GM18861 (cell line): Measurements from ENCODE around the gene LRRC4C.

Experiments
- ATAC-seq: cut with Tn5 transposase; IDR thresholded peaks from one replicate; pipeline ENCODE4 v1.9.1; 2021; ENCODE audit not compliant: unreplicated experiment

The LRRC4C gene

DNA sequence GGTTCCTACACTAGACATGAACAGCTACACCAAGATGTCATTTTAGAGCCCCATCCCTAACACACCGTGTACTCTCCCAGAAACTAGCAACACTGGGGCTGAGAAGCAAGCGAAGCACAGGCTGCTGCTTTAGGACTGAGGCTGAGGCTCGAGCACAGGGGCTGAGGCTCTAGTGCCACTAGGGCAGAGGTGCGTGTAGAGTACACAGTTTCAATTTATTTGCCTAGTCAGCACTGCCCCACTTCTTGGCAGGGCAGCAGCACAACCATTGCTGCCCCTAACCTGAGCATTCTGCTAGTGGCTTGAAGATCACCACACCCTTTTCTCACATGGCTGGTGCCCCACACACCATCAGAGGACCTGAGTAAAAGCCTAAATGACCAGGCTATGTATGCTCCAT is 713.2 kb downstream of the LRRC4C start:
- ATAC-seq: no peak

DNA sequence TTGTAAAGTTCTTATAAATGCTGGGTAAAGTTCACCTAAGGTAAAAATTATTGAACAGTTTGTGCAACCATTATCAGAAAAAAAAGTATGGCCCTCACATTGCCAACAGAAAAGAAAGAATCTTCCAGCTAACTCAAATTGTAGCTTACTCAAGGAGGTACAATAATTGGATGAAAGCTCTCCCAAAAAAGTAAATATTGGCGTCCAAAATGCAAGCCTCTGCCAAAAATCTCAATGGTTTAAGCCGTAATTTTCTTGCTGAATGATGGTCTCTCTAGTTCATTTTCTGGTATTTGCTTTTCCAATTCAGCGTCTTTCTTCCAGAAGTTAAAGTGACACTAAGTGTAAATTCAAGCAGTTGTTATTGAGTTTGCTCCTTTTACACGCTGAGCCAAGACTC is 727.3 kb downstream of the LRRC4C start:
- ATAC-seq: no peak

DNA sequence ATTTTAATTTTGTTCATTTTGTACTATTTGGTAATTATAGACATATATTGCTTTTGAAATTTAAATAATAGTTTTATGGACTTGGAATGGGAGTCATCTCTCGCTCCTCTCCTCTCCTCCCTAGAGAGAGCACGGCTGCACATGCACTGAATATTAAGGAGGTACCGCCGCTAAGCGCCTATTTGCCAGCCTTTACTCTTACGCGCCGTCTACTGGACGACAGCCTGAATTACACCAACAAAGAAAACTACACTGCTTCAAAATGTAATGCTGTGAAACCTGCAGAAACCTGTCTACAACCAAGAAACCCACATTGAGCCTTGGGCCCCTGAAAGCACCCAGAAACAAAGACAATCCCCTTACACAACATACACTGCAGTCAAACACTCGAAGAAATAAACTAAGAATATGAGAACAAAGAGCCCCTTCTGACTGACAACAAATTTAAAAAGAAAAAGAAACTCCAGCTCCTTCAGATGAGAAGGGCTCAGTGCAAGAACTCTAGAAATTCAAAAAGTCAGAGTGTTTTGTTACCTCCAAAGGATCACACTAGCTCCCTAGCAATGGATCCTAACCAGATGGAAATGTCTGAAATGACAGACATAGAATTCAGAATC is 737.2 kb downstream of the LRRC4C start:
- ATAC-seq: peak; percentile 72

- no peak for ATAC-seq
Measured at GRCh38 chr11:40716344-40717130, 742.9 kb downstream of the LRRC4C start.

- ATAC-seq: no peak
Measured at GRCh38 chr11:40713083-40713482, 746.4 kb downstream of the LRRC4C start.

GRCh38 chr11:40701027-40701426 is 758.4 kb downstream of the LRRC4C start:
- ATAC-seq: no peak

- no peak for ATAC-seq
Measured at GRCh38 chr11:40689823-40690222, 769.6 kb downstream of the LRRC4C start.

DNA sequence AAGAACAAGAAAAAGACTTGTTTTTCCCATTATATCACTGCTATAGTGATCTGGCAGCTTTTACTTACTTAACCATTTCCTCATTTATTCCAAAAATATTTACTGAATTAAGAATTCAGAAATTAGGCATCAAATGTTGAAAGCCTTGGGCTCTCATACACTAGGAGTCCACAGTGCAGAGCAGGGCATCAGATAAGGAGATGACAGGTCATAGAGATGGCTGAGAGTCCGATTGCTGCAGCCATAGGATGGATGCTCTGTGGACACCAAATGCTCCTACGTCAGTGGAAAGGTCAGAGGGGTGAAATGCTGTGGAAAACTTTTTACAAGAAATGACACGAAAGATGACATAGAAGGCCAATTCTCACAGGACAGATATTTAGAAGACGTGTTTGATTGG is 771.1 kb downstream of the LRRC4C start:
- ATAC-seq: no peak

GRCh38 chr11:40686765-40687164 is 772.7 kb downstream of the LRRC4C start:
- ATAC-seq: no peak

DNA sequence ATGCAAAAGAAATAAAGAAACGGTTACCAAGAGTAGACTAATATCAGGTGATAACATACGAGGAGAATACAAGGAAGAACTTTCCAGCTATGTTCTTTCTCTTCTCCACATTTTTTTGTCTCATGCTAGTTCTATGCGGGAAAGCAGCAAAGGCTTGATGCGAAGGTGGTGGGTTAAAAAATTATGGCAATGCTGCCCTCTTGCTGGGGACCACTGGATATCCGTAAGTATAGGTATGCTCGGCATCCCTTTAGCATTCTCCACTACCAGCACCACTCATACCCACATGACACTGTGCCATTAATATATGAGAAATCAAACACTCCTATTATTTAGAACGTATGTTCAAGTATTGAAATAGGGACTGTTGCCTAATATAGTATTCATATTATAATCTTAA is 776.4 kb downstream of the LRRC4C start:
- no peak for ATAC-seq

DNA sequence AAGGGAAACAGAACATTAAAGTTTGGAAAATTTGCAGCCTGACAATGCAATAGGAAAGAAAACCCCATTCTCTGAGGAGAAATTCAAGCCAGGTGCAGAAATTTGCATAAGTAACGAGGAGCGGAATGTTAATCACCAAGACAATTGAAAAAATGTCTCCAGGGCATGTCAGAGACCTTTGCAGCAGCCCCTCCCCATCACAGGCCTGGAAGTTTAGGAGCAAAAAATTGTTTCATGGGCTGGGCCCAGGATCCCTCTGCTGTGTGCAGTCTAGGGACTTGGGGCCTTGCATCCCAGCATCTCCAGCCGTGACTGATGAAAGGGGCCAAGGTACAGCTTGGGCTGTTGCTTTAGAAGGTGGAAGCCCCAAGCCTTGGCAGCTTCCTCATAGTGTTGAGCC is 780.2 kb downstream of the LRRC4C start:
- ATAC-seq: no peak

DNA sequence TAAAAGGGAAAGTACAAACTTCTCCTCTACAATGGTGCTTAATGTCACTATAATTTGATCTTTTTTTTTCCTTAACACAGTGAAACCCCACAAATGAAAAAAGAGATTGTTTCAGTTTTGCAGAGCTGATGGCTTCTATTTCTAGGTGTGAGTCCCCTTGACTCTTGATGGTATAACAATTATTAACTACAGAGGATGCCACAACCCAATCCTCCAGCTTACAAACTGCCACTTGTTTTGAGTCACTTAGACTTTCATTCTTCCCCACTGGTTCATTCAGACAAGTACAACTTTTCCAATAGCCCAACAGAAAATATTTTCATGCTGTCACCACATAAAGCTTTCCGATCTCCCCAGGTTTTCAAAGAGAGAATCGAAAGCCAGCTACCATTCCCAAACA is 812.2 kb downstream of the LRRC4C start:
- peak; percentile 83 for ATAC-seq

DNA sequence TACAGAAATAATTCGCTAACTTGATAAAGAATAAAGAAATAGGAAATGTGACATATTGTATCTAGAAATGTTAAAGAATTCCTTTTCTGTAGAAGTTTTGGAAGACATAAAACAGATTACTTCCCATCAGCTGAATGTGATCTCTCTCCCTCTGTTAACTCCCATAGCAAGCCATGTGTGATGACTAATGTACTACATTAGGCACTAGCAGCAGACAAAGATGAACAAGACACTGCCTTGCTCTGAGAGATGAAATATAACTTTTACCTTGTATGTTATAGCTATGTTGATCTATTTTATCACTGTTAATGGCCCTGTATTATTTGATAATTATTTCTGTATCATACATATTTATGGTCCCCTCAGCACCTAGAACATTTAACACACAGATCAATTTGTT is 817.2 kb downstream of the LRRC4C start:
- no peak for ATAC-seq

DNA sequence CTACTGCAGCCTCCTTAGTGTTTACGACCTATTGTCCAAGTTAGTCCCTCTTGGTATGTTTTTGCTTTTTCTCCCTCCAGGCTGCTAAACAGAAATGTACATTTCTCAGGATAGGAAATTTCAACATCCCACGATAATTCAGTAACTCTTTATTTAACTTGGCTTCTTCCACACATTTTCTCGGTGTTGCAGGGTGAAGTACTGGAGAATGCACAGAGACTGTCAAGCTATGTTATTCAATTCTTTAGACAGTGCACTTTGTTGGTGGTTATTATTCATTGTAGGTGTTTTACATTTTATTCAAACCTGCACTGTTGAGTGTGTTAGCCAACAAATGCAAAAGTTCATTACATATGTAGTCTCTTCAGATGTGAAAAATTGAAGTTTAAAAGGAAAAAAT is 839.8 kb downstream of the LRRC4C start:
- ATAC-seq: no peak

DNA sequence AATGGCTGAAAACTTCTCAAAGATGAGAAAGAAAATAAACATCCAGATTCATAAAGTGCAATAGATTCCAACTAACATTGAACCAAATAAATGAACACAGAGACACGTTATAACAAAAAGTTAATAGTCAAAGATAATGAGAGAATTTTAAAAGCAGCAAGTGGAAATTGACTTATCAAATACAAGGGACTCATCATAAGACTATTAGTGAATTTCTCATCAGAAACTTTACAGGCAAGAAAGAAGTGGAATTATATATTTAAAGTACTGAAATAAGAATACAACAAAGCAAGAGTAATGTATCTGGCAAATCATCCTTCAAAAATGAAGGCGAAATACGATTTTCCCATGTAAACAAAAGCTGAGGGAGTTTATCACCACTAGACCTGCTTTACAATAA is 852.7 kb downstream of the LRRC4C start:
- no peak for ATAC-seq

DNA sequence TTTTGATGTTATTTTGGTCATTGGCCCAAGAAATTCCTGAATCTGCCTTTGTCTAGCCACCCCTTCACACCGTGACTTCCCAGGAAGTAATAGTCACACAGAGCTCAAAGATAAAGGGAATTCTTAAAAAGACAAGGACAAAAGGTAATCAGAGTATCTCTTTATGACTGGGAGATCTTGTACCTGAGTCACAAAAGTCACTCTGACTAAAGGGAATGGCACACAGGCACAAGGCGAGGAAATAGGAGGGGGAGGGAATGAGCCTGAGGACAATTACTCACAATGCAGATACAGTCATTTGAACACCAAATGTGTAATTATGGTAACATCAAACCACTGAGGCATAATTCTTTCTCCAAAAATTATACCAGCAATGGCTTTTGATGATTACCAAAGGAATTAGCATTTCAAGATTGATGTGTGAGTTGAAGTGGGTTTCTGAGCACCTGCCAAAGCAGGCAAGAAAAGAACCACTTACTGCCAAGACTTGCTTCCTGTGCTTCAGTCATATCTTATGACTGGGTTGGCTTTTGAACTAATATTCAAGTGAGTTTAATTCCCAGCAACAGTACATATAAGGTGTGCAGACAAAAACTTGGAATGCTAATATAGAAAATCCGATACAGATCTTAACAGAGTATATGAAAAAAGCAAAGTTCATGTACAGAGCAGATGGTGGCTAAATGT is 856.4 kb downstream of the LRRC4C start:
- ATAC-seq: no peak

DNA sequence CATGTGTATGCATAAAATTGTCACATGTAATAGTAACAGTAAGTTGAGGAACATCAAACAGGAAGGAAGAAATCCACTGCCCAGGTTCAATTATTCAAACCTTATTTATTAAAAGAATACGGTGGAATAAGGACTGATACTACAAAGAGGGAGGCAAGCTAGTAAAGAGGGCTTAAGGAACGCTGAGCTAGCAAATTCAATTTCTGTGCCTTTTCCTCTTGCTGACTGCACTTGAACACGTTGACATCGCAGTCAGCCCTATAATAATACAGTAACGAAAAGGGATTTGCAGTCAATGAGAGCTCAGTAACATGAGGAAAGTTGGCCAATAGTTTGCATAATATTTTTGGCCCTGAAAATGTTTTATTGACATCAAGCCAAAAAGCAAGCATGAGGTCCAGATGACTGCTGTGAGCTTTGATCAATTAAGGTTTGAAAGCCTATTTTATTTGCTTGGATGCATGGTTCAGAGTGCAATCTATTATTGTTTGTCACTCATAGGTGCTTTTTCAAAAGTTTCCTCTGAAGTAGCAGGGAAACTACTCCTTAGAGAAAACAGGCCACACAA is 861.8 kb downstream of the LRRC4C start:
- no peak for ATAC-seq

- ATAC-seq: no peak
Measured at GRCh38 chr11:40573254-40573891, 886.1 kb downstream of the LRRC4C start.

GRCh38 chr11:40569947-40570531 is 889.4 kb downstream of the LRRC4C start:
- no peak for ATAC-seq

GRCh38 chr11:40567392-40567791 is 892.1 kb downstream of the LRRC4C start:
- ATAC-seq: no peak

GRCh38 chr11:40544162-40544561 is 915.3 kb downstream of the LRRC4C start:
- no peak for ATAC-seq
